ENCODE data around the gene ENC1. TPM values are rescaled to one million over a fixed set of nuclear protein-coding genes. Genes with fewer than 3 reads are reported as not detected.

Gene ENC1
- total and polyA plus RNA-seq, 7 donors: 0.58 to 28.3 (median 2.8) TPM

- DNase-seq: no peak
- Histone ChIP-seq H3K4me1 (peaks cover 8% of the 10 kb centered on the region), H3K36me3 (ENCODE audit: insufficient read depth in 1 of 2, low read depth in 1 of 2) (peaks cover 0 to 87% of the 10 kb centered on the region in 2 donors), H3K4me3 (no peak overlapping the region), H3K27ac (no peak overlapping the region), H3K9me3 (no peaks in the 10 kb centered on the region), H3K27me3 (ENCODE audit: insufficient read depth in 3 of 3, low read length in 2 of 3) (no peaks in the 10 kb centered on the region)
- intact Hi-C loops (cut with DNase I): loop anchor here in 1 of 2 donors (10.0 kb wide), 1 partner anchor 226 kb away; no protein-coding TSS in a partner anchor
- ATAC-seq: no peak
- TF ChIP-seq CTCF (IDR thresholded peaks at IDR 0.05): no peak
- 86 to 90% (median 87%) methylated on average over 7 of the region's 7 CpGs for WGBS, 3 donors
Measured at GRCh38 chr5:74630453-74631066, 10.0 kb downstream of the ENC1 start.

GRCh38 chr5:74629326-74629725 lies 11.2 kb downstream of the ENC1 start:
- 56 to 68% (median 63%) methylated on average over 4 of the region's 4 CpGs for WGBS, 3 donors
- no peak for TF ChIP-seq CTCF (IDR thresholded peaks at IDR 0.05)
- no peak for ATAC-seq

DNA sequence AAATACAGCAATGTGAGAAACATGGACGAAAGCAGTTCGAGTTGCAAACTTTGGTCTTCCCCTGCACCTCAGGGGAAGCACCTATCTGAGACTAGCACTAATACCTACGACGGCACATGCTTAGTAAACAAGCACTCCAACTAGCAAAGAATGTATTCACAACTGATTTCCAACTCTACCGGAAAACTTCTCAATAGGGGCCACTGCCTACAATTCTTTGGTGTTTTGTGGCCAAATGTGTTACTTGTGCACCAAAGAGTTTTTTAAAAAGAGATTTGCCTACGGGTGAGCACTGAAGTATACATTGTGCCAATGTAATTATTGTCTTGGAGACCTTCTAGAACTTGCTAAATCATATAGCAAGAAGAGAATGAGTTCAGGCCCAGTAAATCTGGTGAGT lies 12.2 kb downstream of the ENC1 start:
- WGBS, 3 donors: 89 to 94% (median 89%) methylated on average over 6 of the region's 6 CpGs
- intact Hi-C loops (cut with DNase I): no loop called here
- no peak overlapping the region for H3K4me3 ChIP-seq
- no peaks in the 10 kb centered on the region for H3K9me3 ChIP-seq
- no peak for TF ChIP-seq CTCF (IDR thresholded peaks at IDR 0.05)
- peaks cover 0 to 65% of the 10 kb centered on the region in 2 donors for H3K36me3 ChIP-seq (ENCODE audit: insufficient read depth in 1 of 2, low read depth in 1 of 2)
- ATAC-seq: no peak
- H3K27ac ChIP-seq: no peak overlapping the region
- no peaks in the 10 kb centered on the region for H3K27me3 ChIP-seq (ENCODE audit: insufficient read depth in 3 of 3, low read length in 2 of 3)
- DNase-seq: no peak
- H3K4me1 ChIP-seq: peaks cover 8% of the 10 kb centered on the region

More at GRCh38 chr5:74629326-74629725, 11.2 kb downstream of the ENC1 start:
- Histone ChIP-seq H3K4me3 (no peak overlapping the region), H3K27me3 (ENCODE audit: insufficient read depth in 3 of 3, low read length in 2 of 3) (no peaks in the 10 kb centered on the region), H3K36me3 (ENCODE audit: insufficient read depth in 1 of 2, low read depth in 1 of 2) (peaks cover 0 to 75% of the 10 kb centered on the region in 2 donors), H3K27ac (no peak overlapping the region), H3K4me1 (peaks cover 8% of the 10 kb centered on the region), H3K9me3 (no peaks in the 10 kb centered on the region)
- intact Hi-C loops (cut with DNase I): no loop called here
- DNase-seq: no peak

DNA sequence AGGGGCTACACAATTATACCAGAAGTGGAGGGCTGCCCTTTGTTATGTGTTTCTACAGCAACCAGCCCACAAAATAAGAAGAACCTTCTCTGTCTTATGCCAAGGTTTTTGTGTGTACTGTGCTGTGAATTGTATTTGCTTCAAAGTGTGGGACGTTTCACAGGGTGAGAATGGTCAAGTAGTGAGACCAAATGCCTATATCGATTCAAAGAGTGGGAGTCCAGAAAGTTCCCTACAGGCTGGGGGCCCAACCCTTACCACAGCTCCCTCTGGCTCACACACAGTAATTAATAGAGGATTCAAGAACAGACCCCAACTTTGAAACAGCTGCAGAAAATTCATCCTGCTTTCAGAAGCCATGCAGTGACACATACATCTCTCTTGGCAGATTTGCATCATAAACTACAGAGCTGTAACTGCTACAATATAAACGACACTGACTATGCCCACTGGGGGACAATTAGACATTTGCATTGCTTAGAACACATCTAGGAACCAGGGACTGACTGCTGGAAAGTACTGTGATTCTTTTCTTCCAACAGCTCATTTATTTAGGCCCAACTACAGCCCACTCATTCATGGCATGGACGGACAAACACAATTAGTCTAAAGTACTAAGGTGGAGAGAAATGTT lies 12.8 kb downstream of the ENC1 start:
- Histone ChIP-seq H3K27me3 (ENCODE audit: insufficient read depth in 3 of 3, low read length in 2 of 3) (no peaks in the 10 kb centered on the region), H3K36me3 (ENCODE audit: insufficient read depth in 1 of 2, low read depth in 1 of 2) (peaks cover 0 to 59% of the 10 kb centered on the region in 2 donors), H3K9me3 (no peaks in the 10 kb centered on the region), H3K4me1 (peaks cover 5% of the 10 kb centered on the region), H3K27ac (no peak overlapping the region), H3K4me3 (no peak overlapping the region)
- intact Hi-C loops (cut with DNase I): no loop called here
- DNase-seq: no peak
- no peak for ATAC-seq
- TF ChIP-seq CTCF (IDR thresholded peaks at IDR 0.05): no peak
- 49 to 59% (median 55%) methylated on average over 4 of the region's 4 CpGs for WGBS, 3 donors
